Measurements from ENCODE around the gene PCBD1.

PCBD1 gene

GRCh38 chr10:70915806-70916205 is 27.4 kb upstream of the PCBD1 start:
- Histone ChIP-seq H3K9ac (ENCODE audit: low read length) (no peak overlapping the region), H3K56ac (ENCODE audit: low read length) (no peak overlapping the region), H3K79me2 (ENCODE audit: control insufficient read depth, insufficient read depth, low read length) (no peaks in the 10 kb centered on the region), H3K27ac (ENCODE audit: low read depth, low read length) (no peak overlapping the region), H4K5ac (ENCODE audit: low read length) (no peak overlapping the region), H3K79me1 (ENCODE audit: low read length) (no peaks in the 10 kb centered on the region), H3K23ac (ENCODE audit: low read length) (no peak overlapping the region), H3K18ac (ENCODE audit: low read length) (no peak overlapping the region), H3K36me3 (ENCODE audit: control insufficient read depth, insufficient read depth, low read length) (no peaks in the 10 kb centered on the region), H3K4me3 (ENCODE audit: low read length) (no peak overlapping the region), H2AK5ac (ENCODE audit: low read length) (no peak overlapping the region), H2BK15ac (replicated peaks; ENCODE audit: low read depth) (no peak overlapping the region), H3K4ac (ENCODE audit: low read depth, low read length) (no peak overlapping the region), H3K4me1 (ENCODE audit: control insufficient read depth, low read depth, low read length) (no peaks in the 10 kb centered on the region), H3K4me2 (ENCODE audit: low read length) (no peak overlapping the region), H3K27me3 (ENCODE audit: insufficient read depth, low read length, poor library complexity) (no peaks in the 10 kb centered on the region), H4K8ac (ENCODE audit: low read depth, low read length) (no peak overlapping the region), H2BK5ac (ENCODE audit: low read length) (no peak overlapping the region), H2BK120ac (ENCODE audit: low read depth, low read length) (no peak overlapping the region)
- DNase-seq = no peak
- no CpG with 5 or more reads among the region's 9 CpGs for WGBS (ENCODE audit: extremely low coverage, insufficient coverage, low lambda C conversion rate)

DNA sequence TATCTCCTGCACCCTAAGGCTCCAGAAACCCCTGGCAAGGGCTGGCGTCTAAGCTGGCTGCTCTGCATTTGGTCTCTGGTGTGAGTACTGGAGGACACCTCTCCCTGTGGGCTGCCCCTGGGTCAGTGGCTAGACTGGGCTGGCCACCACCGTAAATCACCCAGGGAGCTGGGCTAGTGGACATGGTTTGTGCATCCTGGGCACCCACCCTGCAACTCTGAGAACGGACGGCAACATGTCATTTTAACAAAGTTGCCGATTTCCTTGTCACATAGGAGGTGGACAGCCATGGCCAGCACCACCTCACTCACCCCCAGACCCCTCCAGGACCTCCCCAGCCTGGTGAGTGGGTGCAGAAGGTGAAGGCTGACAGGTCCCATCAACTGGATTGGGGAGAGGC is 26.8 kb upstream of the PCBD1 start:
- H4K5ac ChIP-seq (ENCODE audit: low read length) = no peak overlapping the region
- no peaks in the 10 kb centered on the region for H3K79me1 ChIP-seq (ENCODE audit: low read length)
- no peak overlapping the region for H4K8ac ChIP-seq (ENCODE audit: low read depth, low read length)
- no peak overlapping the region for H3K56ac ChIP-seq (ENCODE audit: low read length)
- WGBS (ENCODE audit: extremely low coverage, insufficient coverage, low lambda C conversion rate) = no CpG with 5 or more reads among the region's 5 CpGs
- H2BK5ac ChIP-seq (ENCODE audit: low read length) = no peak overlapping the region
- H2AK5ac ChIP-seq (ENCODE audit: low read length) = no peak overlapping the region
- H3K27me3 ChIP-seq (ENCODE audit: insufficient read depth, low read length, poor library complexity) = no peaks in the 10 kb centered on the region
- H3K4me3 ChIP-seq (ENCODE audit: low read length) = no peak overlapping the region
- DNase-seq = no peak
- H2BK120ac ChIP-seq (ENCODE audit: low read depth, low read length) = no peak overlapping the region
- H3K23ac ChIP-seq (ENCODE audit: low read length) = no peak overlapping the region
- H3K4ac ChIP-seq (ENCODE audit: low read depth, low read length) = no peak overlapping the region
- no peak overlapping the region for H3K9ac ChIP-seq (ENCODE audit: low read length)
- H2BK15ac ChIP-seq (replicated peaks; ENCODE audit: low read depth) = no peak overlapping the region
- H3K27ac ChIP-seq (ENCODE audit: low read depth, low read length) = no peak overlapping the region
- no peak overlapping the region for H3K4me2 ChIP-seq (ENCODE audit: low read length)
- no peaks in the 10 kb centered on the region for H3K36me3 ChIP-seq (ENCODE audit: control insufficient read depth, insufficient read depth, low read length)
- no peaks in the 10 kb centered on the region for H3K4me1 ChIP-seq (ENCODE audit: control insufficient read depth, low read depth, low read length)
- no peaks in the 10 kb centered on the region for H3K79me2 ChIP-seq (ENCODE audit: control insufficient read depth, insufficient read depth, low read length)
- H3K18ac ChIP-seq (ENCODE audit: low read length) = no peak overlapping the region

DNA sequence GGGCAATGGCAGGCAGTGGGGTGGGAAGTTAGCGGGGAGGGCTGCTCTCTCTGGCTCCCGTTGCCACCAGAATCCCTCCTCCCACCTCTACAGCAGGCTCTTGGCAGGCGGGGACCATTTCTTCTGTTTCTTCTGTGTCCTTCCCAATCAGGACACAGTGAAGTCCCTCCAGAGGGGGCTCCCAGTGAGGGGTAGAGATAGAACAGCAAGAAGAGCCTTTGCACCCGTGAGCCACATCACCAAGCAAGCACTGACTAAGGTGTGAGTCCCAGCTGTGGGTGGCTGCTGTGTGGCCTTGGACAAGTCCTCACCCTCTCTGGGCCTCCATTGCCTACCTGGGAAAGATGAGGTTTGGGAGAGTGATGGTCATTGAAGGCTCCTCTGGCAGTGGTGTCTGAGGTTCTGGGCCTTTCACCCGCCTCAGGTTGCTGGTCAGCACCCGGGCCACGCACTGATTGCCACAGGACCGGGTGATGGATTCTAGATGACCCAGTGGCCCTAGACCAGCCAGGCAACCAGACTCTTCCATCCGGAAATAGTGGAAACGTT is 26.0 kb upstream of the PCBD1 start:
- Histone ChIP-seq H3K56ac (ENCODE audit: low read length) (no peak overlapping the region), H3K23ac (ENCODE audit: low read length) (no peak overlapping the region), H3K79me2 (ENCODE audit: control insufficient read depth, insufficient read depth, low read length) (no peaks in the 10 kb centered on the region), H3K4me2 (ENCODE audit: low read length) (no peak overlapping the region), H3K9ac (ENCODE audit: low read length) (no peak overlapping the region), H3K79me1 (ENCODE audit: low read length) (no peaks in the 10 kb centered on the region), H4K5ac (ENCODE audit: low read length) (no peak overlapping the region), H3K4ac (ENCODE audit: low read depth, low read length) (no peak overlapping the region), H3K36me3 (ENCODE audit: control insufficient read depth, insufficient read depth, low read length) (no peaks in the 10 kb centered on the region), H2BK15ac (replicated peaks; ENCODE audit: low read depth) (no peak overlapping the region), H4K8ac (ENCODE audit: low read depth, low read length) (no peak overlapping the region), H3K27ac (ENCODE audit: low read depth, low read length) (no peak overlapping the region), H2BK5ac (ENCODE audit: low read length) (no peak overlapping the region), H3K4me1 (ENCODE audit: control insufficient read depth, low read depth, low read length) (no peaks in the 10 kb centered on the region), H3K18ac (ENCODE audit: low read length) (no peak overlapping the region), H3K4me3 (ENCODE audit: low read length) (no peak overlapping the region), H2BK120ac (ENCODE audit: low read depth, low read length) (no peak overlapping the region), H2AK5ac (ENCODE audit: low read length) (no peak overlapping the region), H3K27me3 (ENCODE audit: insufficient read depth, low read length, poor library complexity) (no peaks in the 10 kb centered on the region)
- no peak for DNase-seq
- no CpG with 5 or more reads among the region's 10 CpGs for WGBS (ENCODE audit: extremely low coverage, insufficient coverage, low lambda C conversion rate)

DNA sequence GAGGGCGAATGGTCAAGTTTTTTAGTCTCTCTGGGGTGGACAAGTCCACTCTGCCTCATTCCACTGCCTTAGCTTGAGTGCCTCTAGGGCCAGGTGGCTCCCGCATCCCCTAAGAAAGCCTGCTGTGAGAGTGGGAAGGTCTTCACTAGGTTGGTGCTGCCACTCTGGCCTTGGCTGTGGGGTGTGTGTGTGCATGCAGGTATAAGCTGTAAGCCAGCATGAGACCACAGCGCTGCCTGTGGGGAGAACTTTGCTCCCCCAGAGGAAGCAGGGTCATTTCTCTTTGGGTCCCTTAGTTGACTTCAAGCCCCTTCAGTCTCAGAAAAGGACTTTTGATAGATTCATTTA is 25.5 kb upstream of the PCBD1 start:
- H3K4me3 ChIP-seq (ENCODE audit: low read length) = no peak overlapping the region
- no peaks in the 10 kb centered on the region for H3K36me3 ChIP-seq (ENCODE audit: control insufficient read depth, insufficient read depth, low read length)
- H3K4me2 ChIP-seq (ENCODE audit: low read length) = no peak overlapping the region
- H2AK5ac ChIP-seq (ENCODE audit: low read length) = no peak overlapping the region
- H2BK15ac ChIP-seq (replicated peaks; ENCODE audit: low read depth) = no peak overlapping the region
- H2BK120ac ChIP-seq (ENCODE audit: low read depth, low read length) = no peak overlapping the region
- H3K27ac ChIP-seq (ENCODE audit: low read depth, low read length) = no peak overlapping the region
- no peak overlapping the region for H4K5ac ChIP-seq (ENCODE audit: low read length)
- no peak overlapping the region for H3K56ac ChIP-seq (ENCODE audit: low read length)
- H3K79me2 ChIP-seq (ENCODE audit: control insufficient read depth, insufficient read depth, low read length) = no peaks in the 10 kb centered on the region
- no peak overlapping the region for H3K4ac ChIP-seq (ENCODE audit: low read depth, low read length)
- no peaks in the 10 kb centered on the region for H3K27me3 ChIP-seq (ENCODE audit: insufficient read depth, low read length, poor library complexity)
- H3K18ac ChIP-seq (ENCODE audit: low read length) = no peak overlapping the region
- no peak for DNase-seq
- no peak overlapping the region for H4K8ac ChIP-seq (ENCODE audit: low read depth, low read length)
- H3K79me1 ChIP-seq (ENCODE audit: low read length) = no peaks in the 10 kb centered on the region
- WGBS (ENCODE audit: extremely low coverage, insufficient coverage, low lambda C conversion rate) = no CpG with 5 or more reads among the region's 3 CpGs
- no peak overlapping the region for H3K23ac ChIP-seq (ENCODE audit: low read length)
- H3K9ac ChIP-seq (ENCODE audit: low read length) = no peak overlapping the region
- H2BK5ac ChIP-seq (ENCODE audit: low read length) = no peak overlapping the region
- H3K4me1 ChIP-seq (ENCODE audit: control insufficient read depth, low read depth, low read length) = no peaks in the 10 kb centered on the region

GRCh38 chr10:70913191-70913892 is 25.0 kb upstream of the PCBD1 start:
- no peak overlapping the region for H3K4me3 ChIP-seq (ENCODE audit: low read length)
- no peak overlapping the region for H2AK5ac ChIP-seq (ENCODE audit: low read length)
- no peak overlapping the region for H2BK120ac ChIP-seq (ENCODE audit: low read depth, low read length)
- H2BK15ac ChIP-seq (replicated peaks; ENCODE audit: low read depth) = no peak overlapping the region
- DNase-seq = no peak
- H3K4me2 ChIP-seq (ENCODE audit: low read length) = no peak overlapping the region
- no peaks in the 10 kb centered on the region for H3K79me1 ChIP-seq (ENCODE audit: low read length)
- no peaks in the 10 kb centered on the region for H3K27me3 ChIP-seq (ENCODE audit: insufficient read depth, low read length, poor library complexity)
- H4K5ac ChIP-seq (ENCODE audit: low read length) = no peak overlapping the region
- H3K4me1 ChIP-seq (ENCODE audit: control insufficient read depth, low read depth, low read length) = no peaks in the 10 kb centered on the region
- no CpG with 5 or more reads among the region's 6 CpGs for WGBS (ENCODE audit: extremely low coverage, insufficient coverage, low lambda C conversion rate)
- H3K27ac ChIP-seq (ENCODE audit: low read depth, low read length) = no peak overlapping the region
- no peak overlapping the region for H3K9ac ChIP-seq (ENCODE audit: low read length)
- no peak overlapping the region for H3K56ac ChIP-seq (ENCODE audit: low read length)
- no peaks in the 10 kb centered on the region for H3K79me2 ChIP-seq (ENCODE audit: control insufficient read depth, insufficient read depth, low read length)
- H2BK5ac ChIP-seq (ENCODE audit: low read length) = no peak overlapping the region
- H3K4ac ChIP-seq (ENCODE audit: low read depth, low read length) = no peak overlapping the region
- H3K36me3 ChIP-seq (ENCODE audit: control insufficient read depth, insufficient read depth, low read length) = no peaks in the 10 kb centered on the region
- no peak overlapping the region for H4K8ac ChIP-seq (ENCODE audit: low read depth, low read length)
- H3K23ac ChIP-seq (ENCODE audit: low read length) = no peak overlapping the region
- H3K18ac ChIP-seq (ENCODE audit: low read length) = no peak overlapping the region

- H2BK5ac ChIP-seq (ENCODE audit: low read length) = no peak overlapping the region
- H3K4me3 ChIP-seq (ENCODE audit: low read length) = no peak overlapping the region
- no peak overlapping the region for H2BK15ac ChIP-seq (replicated peaks; ENCODE audit: low read depth)
- no peak overlapping the region for H2BK120ac ChIP-seq (ENCODE audit: low read depth, low read length)
- H3K79me2 ChIP-seq (ENCODE audit: control insufficient read depth, insufficient read depth, low read length) = no peaks in the 10 kb centered on the region
- no peak overlapping the region for H3K9ac ChIP-seq (ENCODE audit: low read length)
- no peak overlapping the region for H2AK5ac ChIP-seq (ENCODE audit: low read length)
- no CpG with 5 or more reads among the region's 5 CpGs for WGBS (ENCODE audit: extremely low coverage, insufficient coverage, low lambda C conversion rate)
- no peak overlapping the region for H3K27ac ChIP-seq (ENCODE audit: low read depth, low read length)
- H3K36me3 ChIP-seq (ENCODE audit: control insufficient read depth, insufficient read depth, low read length) = no peaks in the 10 kb centered on the region
- no peak overlapping the region for H3K4me2 ChIP-seq (ENCODE audit: low read length)
- H3K56ac ChIP-seq (ENCODE audit: low read length) = no peak overlapping the region
- no peak overlapping the region for H3K4ac ChIP-seq (ENCODE audit: low read depth, low read length)
- H3K18ac ChIP-seq (ENCODE audit: low read length) = no peak overlapping the region
- no peak overlapping the region for H4K5ac ChIP-seq (ENCODE audit: low read length)
- no peak for DNase-seq
- no peak overlapping the region for H3K23ac ChIP-seq (ENCODE audit: low read length)
- no peak overlapping the region for H4K8ac ChIP-seq (ENCODE audit: low read depth, low read length)
- H3K27me3 ChIP-seq (ENCODE audit: insufficient read depth, low read length, poor library complexity) = no peaks in the 10 kb centered on the region
- no peaks in the 10 kb centered on the region for H3K79me1 ChIP-seq (ENCODE audit: low read length)
- no peaks in the 10 kb centered on the region for H3K4me1 ChIP-seq (ENCODE audit: control insufficient read depth, low read depth, low read length)
Observed at GRCh38 chr10:70912556-70912955, 24.2 kb upstream of the PCBD1 start.

Data from mesendoderm (in vitro differentiated cells).